GM21423 (cell line): ENCODE data around the gene TULP4.
"Not testable (repeated sequence)": the region's sequence is repeated elsewhere in the genome, so short reads cannot be mapped to it uniquely, and the experiment has no call there.

Experiments used
- ATAC-seq: cut with Tn5 transposase; IDR thresholded peaks from one replicate; pipeline ENCODE4 v1.9.1; 2021; ENCODE audit warnings: mild to moderate bottlenecking, moderate library complexity; ENCODE audit not compliant: unreplicated experiment

TULP4 gene

DNA sequence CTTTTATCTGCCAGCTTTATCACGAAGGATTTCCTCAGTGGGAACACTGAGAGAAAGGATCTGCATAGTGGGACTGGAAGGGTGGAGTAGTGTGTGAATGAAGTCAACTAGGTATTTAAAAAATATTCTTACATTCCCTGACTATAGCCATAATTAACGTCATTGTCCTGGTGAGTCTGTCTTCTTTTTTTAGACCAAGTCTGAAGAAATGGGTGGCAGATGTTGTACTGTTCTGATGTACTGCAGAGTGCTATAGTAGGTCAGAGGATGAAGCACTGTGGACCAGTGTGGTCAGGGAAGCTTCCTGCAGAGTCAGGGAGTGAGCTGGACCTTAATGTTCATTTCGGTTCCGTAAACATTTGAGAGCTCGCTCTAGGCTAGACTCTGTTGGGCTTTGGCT is 11.9 kb downstream of the TULP4 start:
- no peak for ATAC-seq

DNA sequence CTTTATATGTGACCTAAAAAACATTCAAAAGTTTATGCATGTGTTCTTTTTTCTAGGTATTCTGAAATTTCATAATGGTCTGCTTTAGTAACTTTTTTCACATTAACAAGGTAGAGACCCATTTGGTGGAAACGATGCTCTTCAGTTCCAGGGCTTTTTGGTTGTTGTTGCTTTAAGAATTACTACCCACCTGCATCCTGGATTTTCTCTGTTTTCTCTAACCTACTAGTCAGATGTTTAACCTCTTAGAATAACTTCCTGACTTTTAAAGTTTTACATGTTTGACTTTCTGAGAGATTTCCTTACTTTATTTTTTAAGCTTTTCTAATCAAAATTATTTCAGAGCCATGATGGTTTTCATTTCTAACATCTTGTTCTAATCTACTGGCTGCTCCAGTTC is 14.9 kb downstream of the TULP4 start:
- no peak for ATAC-seq

DNA sequence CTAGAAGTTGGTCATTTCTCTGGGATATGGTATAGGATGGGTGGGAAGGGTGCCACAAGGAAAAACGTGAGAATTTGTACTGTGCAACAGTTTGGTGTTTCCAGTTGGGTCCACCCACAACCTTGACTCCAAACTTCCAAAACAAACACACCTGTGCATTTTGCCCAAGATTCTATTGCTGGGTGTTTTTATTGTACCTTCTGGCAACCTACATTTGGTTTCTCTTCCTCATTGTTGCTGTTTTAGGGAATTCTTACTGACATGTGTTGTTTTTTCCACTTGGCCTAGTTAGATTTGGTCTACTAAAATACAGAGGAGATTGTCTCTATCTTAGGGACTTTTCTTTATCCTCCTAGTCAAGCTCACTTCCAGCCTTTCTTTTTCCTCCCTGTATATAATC is 16.7 kb downstream of the TULP4 start:
- ATAC-seq, result no peak

DNA sequence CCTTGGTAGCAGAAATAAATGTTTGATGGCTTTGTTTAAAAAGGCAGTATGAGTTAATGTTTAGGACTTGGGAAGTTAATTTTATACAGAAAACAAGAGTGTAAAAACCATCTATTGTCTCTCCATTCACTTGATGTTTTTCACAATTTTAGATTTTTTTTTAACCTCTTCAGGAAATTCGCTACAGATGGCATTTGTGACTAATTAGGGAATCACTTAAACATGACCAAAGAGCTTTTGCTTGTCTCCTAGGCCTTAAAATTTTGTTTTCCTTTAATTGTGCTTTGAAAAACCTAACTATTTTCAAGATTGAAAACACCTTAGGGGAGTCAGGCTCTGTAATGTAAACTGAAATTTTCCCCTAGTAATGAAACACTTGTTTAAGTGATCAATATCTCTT is 17.3 kb downstream of the TULP4 start:
- no peak for ATAC-seq

DNA sequence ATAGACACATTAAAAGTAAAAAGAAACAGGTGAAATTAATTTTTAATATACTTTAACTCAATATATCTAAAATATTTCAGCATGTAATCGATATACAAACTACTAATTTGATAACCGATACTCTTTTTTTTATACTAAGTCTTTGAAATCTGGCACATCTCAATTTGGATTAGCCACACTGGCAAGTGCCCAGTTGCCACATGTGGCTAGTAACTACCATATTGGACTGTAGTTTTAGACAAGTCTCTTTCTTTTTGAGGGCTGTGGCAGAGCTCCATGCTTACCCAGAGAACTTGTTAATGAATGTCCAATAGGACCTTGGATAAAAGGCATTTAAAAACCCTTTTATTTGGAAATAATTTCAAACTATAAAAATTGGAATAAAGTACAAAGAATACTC is 17.8 kb downstream of the TULP4 start:
- ATAC-seq, result no peak

DNA sequence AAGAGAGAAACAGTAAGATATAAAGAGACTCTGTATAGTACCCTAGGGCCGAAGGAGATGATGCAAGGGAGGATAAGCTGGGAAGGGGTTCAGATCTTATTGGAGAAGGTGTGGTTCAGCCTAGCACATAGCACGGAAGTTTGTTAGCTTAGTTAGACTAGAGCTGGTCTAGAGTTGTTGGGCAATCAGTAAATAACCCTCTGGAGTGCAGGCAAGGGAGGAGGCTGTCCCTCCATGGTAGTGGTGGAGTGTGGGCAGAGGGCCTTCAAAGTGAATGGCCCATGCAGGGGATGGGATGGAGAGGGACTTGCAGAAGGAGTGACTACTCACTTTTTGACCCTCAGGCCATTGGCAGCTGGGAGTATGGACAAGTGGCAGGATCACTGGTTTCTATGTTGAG is 20.0 kb downstream of the TULP4 start:
- ATAC-seq, result no peak

DNA sequence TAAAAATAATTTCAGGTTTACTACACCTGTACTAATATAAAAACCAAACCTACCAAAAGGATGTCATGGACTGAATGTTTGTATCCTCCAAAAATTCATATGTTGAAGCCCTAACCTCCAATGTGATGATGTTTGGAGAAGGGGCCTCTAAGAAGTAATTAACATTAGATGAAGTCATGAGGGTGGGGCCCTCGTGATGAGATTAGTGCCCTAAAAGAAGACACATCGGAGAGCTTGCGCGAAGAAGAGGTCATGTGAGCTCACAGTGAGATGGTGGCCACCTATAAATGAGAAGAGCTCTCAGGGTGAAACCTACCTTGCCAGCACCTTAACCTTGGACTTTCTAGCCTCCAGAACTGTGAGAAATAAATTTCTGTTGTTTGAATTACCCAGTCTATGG is 20.8 kb downstream of the TULP4 start:
- no peak for ATAC-seq

DNA sequence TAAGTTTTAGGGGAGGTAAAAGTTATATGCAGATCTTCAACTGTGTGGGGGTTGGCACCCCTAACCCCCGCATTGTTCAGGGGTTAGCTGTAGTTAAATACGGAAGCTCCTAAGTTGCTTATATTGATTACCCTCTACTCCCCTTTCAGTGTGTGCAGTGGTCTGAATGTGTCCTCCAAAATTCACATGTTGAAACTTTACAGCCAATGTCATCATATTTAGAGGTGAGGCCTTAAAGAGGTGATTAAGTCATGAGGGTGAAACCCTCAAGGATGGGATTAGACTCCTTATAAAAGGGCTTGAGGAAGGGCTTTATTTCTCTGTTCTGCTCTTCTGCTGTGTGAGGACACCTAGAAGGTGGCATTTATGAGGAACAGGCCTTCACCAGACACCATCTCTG is 22.3 kb downstream of the TULP4 start:
- ATAC-seq, result no peak

DNA sequence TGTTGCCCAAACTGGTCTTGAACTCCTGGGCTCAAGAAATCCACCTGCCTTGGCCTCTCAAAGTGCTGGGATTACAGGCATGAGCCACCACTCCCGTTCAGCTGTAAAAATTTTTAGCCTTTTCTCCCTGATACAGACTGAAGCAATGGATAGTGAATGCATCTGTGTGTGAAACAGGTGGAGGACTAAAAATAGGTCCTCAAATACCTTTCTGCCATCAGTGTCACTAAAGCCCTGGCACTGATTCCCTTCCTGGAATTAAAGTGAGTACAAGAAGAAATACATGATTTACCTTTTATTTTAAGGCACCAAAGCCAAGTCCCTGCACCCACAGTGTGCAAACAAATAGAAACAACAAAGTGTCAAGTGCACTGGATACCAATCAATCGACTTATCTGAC is 25.1 kb downstream of the TULP4 start:
- no peak for ATAC-seq

DNA sequence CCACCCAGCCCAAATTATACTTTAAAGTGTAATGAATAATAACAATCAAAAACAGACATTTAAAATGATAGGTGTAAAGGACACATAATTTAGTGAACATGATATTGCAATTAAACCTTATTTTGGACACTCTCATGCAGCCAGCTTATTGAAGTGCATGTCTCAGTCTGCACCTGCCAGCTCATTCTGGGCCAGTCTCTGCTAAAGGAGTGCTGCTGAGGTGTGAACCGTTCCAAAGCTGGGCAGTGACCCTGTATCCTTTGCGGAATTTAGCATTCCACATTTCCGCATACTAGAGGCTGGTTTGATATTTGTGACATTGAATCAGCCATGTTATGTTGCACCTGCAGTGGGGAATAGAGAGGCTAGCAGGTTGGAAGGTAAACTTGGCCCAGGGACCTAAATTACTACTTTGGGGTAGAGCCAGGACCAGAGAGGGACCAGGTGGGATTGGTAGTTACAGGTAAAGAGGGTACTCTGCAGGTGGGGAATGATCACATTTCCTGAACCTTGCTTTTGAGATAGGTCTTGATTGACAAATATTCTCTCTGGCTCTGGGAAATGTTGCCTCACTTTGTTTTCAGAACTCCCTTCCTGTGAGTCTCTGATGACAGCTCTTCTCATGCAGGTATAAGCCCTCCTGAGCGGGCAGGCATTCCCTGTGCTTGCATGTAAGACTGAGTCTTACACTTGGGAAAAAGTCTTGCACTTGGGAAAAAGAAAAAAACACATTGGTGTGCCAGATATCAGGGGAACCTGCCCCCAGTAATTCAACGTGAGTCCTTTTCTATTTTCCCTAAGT is 26.2 kb downstream of the TULP4 start:
- ATAC-seq, result no peak

DNA sequence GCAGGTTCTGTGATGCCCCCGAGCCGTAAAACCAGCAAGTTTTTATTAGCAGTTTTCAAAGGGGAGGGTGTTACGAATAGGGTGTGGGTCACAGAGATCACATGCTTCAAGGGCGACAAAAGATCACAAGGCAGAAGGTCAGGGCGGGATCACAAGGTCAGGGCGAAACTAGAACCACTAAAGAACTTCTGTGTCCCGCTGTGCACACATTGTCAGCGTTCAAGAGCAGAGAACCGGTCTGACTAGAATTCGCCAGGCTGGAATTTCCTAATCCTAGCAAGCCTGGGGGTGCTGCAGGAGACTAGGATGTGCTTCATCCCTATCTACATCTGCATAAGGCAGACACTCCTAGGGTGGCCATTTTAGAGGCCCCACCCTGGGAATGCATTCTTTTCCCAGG is 26.9 kb downstream of the TULP4 start:
- ATAC-seq, result not testable (repeated sequence)

DNA sequence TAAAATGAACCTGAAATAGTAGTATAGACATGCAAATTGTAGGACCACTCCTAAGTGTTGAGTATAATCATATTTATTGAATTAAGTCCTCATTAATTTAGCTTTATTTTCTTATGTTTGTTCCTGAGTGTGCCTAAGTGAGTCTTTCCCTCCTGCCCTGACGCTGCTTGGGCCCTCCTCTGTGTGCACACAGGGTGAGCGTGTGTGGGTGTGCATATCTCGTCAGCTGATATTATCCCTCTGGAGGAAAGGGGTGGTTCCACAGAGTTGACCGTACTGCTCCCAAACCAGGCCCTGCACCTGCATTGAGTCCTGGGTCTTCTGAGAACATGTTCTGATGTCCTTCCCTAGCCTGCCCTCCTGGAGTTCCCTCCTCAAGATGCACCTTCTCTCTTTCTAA is 28.0 kb downstream of the TULP4 start:
- ATAC-seq, result no peak

DNA sequence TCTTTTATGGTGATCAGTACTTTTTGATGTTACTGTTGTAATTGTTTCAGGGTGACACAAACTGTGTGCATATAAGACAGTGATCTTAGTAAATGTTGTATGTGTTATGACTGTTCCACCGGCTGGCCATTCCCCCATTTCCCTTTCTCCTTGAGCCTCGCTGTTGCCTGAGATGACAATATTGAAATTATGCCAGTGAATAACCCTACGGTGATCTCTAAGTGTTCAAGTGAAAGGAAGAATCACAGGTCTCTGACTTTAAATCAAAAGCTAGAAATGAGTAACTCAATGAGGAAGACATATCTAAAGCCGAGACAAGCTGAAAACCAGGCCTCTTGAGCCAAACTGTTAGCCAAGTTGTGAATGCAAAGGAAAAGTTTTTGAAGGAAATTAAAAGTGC is 32.3 kb downstream of the TULP4 start:
- no peak for ATAC-seq

DNA sequence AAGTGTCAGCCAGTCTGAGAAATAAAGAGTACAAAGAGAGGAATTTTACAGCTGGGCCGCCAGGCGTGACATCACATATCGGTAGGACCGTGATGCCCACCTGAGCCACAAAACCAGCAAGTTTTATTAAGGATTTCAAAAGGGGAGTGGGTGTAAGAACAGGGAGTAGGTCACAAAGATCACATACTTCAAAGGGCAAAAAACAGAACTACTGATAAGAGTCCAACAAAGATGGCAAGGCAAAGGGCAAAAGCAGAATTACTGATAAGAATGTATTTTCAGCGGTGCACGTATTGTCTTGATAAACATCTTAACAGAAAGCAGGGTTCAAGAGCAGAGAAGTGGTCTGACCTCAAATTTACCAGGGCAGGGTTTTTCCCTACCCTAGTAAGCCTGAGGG is 33.2 kb downstream of the TULP4 start:
- ATAC-seq, result not testable (repeated sequence)

DNA sequence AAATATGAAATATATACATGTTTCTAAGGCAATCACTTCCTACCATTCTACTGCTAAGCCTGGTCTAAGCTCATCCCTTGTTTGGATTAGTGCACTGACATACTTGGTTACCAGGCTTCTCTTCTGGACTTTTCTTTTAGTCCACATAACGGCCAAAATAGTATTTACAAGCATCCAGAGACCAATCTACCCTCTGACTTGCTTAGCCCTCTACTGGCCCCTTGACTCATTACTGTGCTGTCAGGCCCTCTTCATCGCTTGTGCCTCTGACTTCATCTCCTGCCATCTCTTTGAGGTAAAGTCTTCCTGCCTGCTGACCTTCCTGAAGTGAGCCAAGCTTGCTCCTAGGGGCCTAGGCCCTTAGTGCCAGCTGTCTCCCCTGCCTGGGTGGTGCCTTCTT is 35.1 kb downstream of the TULP4 start:
- no peak for ATAC-seq

DNA sequence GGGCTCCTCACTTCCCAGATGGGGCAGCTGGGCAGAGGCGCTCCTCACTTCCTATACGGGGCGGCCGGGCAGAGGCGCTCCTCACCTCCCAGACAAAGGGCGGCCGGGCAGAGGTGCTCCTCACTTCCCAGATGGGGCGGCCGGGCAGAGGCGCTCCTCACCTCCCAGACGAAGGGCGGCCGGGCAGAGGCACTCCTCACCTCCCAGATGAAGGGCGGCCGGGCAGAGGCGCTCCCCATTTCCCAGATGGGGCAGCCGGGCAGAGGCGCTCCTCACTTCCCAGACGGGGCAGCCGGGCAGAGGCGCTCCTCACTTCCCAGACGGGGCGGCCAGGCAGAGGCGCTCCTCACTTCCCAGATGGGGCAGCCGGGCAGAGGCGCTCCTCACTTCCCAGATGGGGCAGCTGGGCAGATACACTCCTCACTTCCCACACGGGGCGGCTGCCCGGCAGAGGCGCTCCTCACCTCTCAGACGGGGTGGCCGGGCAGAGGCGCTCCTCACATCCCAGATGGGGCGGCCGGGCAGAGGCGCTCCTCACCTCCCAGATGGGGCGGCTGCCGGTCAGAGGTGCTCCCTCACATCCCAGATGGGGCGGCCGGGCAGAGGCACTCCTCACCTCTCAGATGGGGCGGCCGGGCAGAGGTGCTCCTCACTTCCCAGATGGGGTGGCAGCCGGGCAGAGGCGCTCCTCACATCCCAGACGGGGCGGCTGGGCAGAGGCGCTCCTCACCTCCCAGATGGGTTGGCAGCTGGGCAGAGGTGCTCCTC is 36.7 kb downstream of the TULP4 start:
- not testable (repeated sequence) for ATAC-seq

DNA sequence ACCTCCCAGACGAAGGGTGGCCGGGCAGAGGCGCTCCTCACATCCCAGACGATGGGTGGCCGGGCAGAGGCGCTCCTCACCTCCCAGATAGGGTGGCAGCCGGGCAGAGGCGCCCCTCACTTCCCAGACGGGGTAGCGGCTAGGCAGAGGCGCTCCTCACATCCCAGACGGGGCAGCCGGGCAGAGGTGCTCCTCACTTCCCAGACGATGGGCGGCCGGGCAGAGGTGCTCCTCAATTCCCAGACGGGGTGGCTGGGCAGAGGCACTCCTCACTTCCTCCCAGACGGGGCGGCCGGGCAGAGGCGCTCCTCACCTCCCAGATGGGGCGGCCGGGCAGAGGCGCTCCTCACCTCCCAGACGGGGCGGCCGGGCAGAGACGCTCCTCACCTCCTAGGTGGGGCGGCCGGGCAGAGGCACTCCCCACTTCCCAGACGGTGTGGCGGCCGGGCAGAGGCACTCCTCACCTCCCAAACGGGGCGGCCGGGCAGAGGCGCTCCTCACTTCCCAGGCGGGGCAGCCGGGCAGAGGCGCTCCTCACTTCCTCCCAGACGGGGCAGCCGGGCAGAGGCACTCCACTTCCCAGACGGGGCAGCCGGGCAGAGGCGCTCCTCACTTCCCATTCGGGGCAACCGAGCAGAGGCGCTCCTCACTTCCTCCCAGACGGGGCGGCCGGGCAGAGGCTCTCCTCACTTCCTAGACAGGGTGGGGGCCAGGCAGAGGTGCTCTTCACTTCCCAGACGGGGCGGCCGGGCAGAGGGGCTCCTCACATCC is 37.4 kb downstream of the TULP4 start:
- not testable (repeated sequence) for ATAC-seq

DNA sequence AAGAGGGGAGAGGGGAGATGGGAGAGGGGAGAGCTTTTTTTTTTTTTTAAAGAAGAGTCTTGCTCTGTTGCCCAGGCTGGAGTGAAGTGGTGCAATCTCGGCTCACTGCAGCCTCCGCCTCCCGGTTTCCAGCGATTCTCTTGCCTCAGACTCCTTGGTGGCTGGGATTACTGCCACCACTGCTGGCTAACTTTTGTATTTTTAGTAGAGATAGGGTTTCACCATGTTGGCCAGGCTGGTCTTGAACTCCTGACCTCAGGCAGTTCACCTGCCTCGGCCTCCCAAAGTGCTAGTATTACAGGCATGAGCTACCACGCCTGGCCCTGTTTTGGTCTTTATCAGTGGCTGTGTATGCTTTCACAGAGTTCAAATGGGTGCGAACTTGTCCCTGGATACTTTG is 38.5 kb downstream of the TULP4 start:
- ATAC-seq, result not testable (repeated sequence)

DNA sequence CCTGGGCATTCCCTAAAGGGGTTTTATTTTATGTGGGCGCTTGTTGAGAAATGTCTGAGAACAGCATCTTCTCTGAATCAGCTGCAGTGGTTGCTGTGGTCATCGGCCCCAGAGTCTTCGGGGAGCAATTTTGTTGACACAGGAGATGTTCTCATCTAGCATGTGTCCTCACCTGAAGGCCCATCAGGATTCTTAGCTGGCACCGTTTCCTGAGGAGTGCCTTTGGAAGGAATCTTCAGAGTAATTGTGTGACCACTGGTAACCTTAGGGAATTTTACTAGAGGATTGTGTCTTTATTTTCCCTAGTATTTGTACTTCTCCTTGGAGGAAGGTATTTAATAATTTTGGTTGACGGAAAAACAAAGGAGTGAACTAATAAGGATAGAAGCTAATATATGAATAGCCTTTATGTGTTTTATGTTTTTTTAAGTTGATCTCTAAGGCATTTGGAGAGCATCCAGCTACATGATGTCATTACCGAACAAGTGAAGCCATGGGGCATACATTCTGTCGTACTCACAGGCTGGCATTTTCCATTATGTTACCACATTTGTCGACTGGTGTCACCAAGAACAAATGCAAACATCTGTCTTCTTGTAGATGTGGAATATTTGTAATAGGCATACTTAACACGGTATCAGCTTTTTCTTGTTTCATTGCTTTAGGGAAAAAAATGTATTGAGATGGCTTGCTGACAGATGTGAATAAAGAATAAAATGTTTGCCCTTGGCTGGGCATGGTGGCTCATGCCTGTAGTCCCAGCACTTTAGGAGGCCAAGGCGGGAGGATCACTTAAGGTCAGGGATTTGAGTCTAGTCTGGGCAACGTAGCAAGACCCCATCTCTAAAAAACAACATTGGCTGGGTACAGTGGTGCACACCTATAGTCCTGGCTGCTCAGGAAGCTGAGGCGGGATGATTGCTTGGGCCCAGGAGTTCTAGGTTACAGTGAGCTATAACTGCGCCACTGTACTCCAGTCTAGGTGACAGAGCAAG is 41.9 kb downstream of the TULP4 start:
- no peak for ATAC-seq
